ENCODE data around the gene ST14.

GRCh38 chr11:130202009-130202817 is 42.6 kb downstream of the ST14 start:
- TF ChIP-seq CTCF (IDR thresholded peaks at IDR 0.05) (no peak), POLR2A (IDR thresholded peaks at IDR 0.05) (no peak)
